Amniotic epithelial cell (primary cell): ENCODE results near the gene GADD45A.
"Not testable (repeated sequence)": the region's sequence is repeated elsewhere in the genome, so short reads cannot be mapped to it uniquely, and the experiment has no call there.

Experiments
- DNase-seq: peaks from one replicate; pipeline ENCODE4 v3.0.0-alpha.2; 2010; ENCODE audit warnings: low read depth

The GADD45A gene

DNA sequence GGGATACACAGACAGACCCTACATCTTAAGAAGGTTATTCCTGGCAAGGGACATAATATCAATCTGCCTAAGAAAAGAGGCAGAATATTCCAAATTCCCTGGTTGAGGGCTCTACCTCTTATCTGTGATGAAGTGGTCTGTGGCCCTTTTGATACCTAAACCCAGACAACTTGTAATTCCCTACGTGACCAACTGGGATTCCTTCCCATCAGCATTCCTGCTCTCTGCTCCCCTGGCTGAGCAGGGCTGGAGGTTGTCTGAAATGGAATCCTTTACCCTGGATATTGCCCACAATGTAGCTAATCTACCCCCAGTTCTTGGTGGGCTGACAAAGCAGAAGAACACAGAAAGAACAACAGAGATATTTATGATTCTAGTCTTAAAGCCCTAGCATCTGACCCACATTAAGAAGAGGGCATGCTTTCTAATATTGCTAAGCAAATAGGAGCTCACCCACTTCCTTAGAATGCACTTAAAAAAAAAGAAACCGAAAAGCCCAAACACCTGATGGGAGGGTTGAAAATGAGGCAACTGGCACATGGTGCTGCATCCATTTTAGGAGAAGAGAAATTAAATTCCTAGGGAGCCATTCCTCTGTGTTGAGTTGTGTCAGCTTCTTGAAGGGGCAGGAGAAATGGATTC lies 36.8 kb downstream of the GADD45A start:
- DNase-seq = no peak

GRCh38 chr1:67722292-67722944 lies 37.4 kb downstream of the GADD45A start:
- peak; percentile 75 for DNase-seq

GRCh38 chr1:67723126-67723525 lies 38.1 kb downstream of the GADD45A start:
- DNase-seq = no peak

- peak; percentile 78 for DNase-seq
Measured at GRCh38 chr1:67723620-67724019, 38.6 kb downstream of the GADD45A start.

DNA sequence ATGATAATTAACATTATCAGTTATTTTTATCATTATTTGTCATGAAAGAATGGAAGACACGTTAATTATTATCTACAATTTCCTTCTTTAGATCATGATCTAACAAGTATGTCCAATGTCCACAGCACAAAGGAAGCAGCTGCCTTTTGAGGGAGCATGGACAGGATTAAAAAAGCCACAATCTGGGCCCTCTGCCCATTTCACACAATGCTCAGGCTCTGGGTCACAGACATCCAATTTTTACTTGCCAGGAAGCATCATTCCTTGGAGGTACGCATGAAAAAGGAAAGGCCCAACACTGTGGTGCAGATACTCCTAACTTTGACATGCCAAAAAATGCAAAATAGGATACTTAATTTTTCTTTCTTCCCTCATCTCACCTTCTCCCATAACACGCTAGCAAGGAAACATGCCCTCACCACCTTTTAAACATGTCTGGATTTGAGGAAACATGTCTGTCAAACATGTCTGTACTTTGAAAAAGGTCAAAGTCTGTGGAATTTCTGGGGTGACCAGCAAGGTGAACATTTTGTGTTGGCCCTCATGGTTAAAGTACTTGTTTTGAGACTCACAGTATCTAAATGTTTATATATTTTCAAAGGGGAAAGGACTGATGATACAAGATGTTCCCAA lies 40.0 kb downstream of the GADD45A start:
- peak; percentile 81 for DNase-seq

GRCh38 chr1:67726224-67726623 lies 41.2 kb downstream of the GADD45A start:
- no peak for DNase-seq

- DNase-seq = no peak
Measured at GRCh38 chr1:67729872-67730271, 44.9 kb downstream of the GADD45A start.

- DNase-seq = not testable (repeated sequence)
Measured at GRCh38 chr1:67730312-67730711, 45.3 kb downstream of the GADD45A start.

DNA sequence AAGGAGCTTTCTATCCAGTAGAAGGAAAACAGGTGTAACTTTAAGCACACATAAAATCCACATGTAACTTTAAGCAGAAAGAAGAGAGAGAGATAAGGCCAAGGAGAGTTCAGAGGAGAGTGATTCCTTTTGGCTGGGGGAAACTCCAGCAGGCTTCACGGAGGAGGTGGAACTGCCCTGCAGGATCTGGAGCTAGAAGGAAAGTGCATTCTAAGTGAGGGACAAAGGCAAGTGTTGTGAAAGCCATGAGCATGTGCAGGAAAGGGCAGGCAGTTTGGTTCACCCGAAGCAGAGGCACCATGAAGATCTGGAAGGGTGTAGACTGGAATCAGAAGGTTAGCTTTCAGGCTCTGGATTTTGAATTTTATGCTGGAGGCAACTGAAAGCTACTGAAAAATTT lies 46.3 kb downstream of the GADD45A start:
- DNase-seq = no peak

DNA sequence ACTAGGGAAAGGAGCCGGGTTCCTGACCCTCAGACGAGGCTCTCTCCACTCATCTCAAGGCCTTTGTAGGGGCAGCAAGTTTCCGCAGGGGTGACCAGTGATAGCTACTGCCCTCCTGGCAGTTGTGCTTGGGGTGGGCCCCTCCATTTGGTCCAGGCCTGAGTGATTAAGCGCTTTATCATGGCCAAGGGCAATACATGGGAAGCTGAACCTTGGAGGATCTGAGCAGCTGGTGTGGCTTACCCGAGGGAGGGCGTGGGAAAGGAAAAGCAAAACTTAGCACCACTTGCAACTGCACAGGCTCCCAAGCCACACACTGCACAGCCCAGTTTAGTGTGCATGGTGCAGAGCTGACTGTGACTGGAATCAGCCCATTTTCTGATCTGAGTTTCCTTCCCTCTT lies 47.8 kb downstream of the GADD45A start:
- peak; percentile 49 for DNase-seq

GRCh38 chr1:67733681-67734322 lies 48.8 kb downstream of the GADD45A start:
- no peak for DNase-seq

GRCh38 chr1:67734323-67734690 lies 49.3 kb downstream of the GADD45A start:
- DNase-seq = no peak

- no peak for DNase-seq
Measured at GRCh38 chr1:67735206-67735605, 50.2 kb downstream of the GADD45A start.

- peak; percentile 96 for DNase-seq
Measured at GRCh38 chr1:67735806-67736627, 51.0 kb downstream of the GADD45A start.

DNA sequence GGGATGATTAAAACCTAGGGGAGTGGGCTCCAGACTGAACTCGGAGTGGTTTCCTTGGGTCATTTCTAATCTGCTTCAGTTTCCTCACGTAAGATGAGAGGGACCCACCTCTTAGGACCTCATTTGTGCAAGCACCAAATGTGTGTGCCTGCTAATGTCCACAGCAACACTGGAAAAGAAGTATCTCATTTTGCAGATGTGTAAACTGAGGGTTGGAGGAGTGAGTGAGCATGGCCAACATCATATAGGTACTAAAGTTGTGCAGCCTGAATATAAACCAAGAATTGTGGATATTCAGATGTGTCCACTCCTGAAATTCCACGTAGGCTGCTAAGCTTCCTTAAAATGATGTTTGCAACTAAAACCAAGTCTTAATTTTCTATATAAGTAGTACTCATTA lies 51.7 kb downstream of the GADD45A start:
- DNase-seq = no peak

DNA sequence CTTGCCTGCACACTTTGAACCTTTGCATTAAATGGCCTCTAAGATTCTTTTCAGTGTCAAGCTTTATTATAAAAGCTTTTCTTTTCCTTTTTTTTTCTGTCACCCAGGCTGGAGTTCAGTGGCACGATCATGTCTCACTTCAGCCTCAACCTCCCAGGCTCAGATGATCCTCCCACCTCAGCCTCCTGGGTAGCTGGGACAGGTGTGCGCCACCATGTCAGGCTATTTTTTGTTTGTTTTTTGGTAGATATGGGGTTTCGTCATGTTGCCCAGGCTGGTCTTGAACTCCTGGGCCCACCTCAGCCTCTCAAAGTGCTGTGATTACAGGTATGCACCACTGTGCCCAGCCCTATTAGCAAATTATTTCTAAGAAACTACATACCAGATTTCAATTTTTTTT lies 52.9 kb downstream of the GADD45A start:
- DNase-seq = no peak
